GM15510 (cell line): ENCODE results near the gene ACTN4.

Source experiments
- POLR2A ChIP-seq: IDR thresholded peaks from 3 replicates; pipeline ENCODE4 v1.6.1; 2011; ENCODE audit warnings: borderline replicate concordance; ENCODE audit not compliant: insufficient read length; ENCODE audit errors: extremely low read depth

Gene ACTN4

GRCh38 chr19:38690146-38690545 is 42.7 kb downstream of the ACTN4 start:
- no peak for TF ChIP-seq POLR2A

GRCh38 chr19:38690832-38691231 is 43.4 kb downstream of the ACTN4 start:
- TF ChIP-seq POLR2A = no peak

- TF ChIP-seq POLR2A = no peak
Measured at GRCh38 chr19:38691938-38692457, 44.5 kb downstream of the ACTN4 start.

GRCh38 chr19:38692458-38693379 is 45.3 kb downstream of the ACTN4 start:
- no peak for TF ChIP-seq POLR2A

- TF ChIP-seq POLR2A = no peak
Measured at GRCh38 chr19:38693380-38694223, 46.2 kb downstream of the ACTN4 start.

- no peak for TF ChIP-seq POLR2A
Measured at GRCh38 chr19:38695317-38695683, 47.9 kb downstream of the ACTN4 start.

- TF ChIP-seq POLR2A = no peak
Measured at GRCh38 chr19:38695832-38696728, 48.6 kb downstream of the ACTN4 start.

GRCh38 chr19:38696729-38697055 is 49.2 kb downstream of the ACTN4 start:
- no peak for TF ChIP-seq POLR2A

GRCh38 chr19:38697197-38697596 is 49.7 kb downstream of the ACTN4 start:
- no peak for TF ChIP-seq POLR2A

GRCh38 chr19:38697641-38698071 is 50.2 kb downstream of the ACTN4 start:
- TF ChIP-seq POLR2A = no peak

GRCh38 chr19:38698225-38699026 is 51.0 kb downstream of the ACTN4 start:
- no peak for TF ChIP-seq POLR2A

GRCh38 chr19:38699027-38699346 is 51.5 kb downstream of the ACTN4 start:
- TF ChIP-seq POLR2A = no peak

GRCh38 chr19:38699647-38700349 is 52.3 kb downstream of the ACTN4 start:
- no peak for TF ChIP-seq POLR2A
